OCI-M2 (cell line): ENCODE data around the gene KDM7A.

Source experiments
- DNase-seq: peaks from one replicate; lab custom pipeline; 2025; ENCODE audit not compliant: unreplicated experiment; lab: John Stamatoyannopoulos, UW

KDM7A gene

DNA sequence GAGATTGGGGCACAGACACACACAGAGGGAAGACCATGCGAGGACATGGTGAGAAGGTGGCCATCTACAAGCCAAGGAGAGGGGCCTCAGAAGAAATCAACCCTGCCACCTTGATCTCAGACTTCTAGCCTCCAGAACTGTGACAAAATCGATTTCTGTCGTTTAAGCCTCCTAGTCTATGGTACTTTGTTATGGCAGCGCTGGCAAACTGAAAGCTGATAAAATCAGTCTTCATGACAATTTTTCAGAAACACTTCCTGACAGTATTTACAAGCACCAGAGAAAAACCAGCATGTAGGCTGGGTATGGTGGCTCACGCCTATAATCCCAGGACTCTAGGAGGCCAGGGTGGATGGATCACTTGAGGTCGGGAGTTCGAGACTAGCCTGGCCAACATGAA, 118.3 kb downstream of the KDM7A start:
- no peak for DNase-seq

DNA sequence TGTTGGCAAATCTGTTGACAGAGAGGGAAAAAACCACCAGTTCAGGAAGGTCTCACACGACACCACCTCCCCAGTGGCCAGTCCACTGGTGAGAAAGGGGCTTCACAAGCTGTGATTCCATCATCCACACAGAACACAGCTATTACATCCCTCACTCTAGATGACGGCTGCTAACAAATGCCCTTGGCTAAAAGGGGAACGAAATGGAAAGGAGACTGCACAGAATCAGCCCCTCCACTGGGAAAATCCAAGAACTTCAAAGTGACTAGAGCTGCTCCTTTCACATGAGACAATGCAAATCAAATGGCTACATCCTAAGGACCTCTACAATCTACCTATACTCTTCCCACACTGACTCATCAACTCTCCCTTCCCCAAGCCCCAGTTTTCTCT, 119.6 kb downstream of the KDM7A start:
- no peak for DNase-seq

DNA sequence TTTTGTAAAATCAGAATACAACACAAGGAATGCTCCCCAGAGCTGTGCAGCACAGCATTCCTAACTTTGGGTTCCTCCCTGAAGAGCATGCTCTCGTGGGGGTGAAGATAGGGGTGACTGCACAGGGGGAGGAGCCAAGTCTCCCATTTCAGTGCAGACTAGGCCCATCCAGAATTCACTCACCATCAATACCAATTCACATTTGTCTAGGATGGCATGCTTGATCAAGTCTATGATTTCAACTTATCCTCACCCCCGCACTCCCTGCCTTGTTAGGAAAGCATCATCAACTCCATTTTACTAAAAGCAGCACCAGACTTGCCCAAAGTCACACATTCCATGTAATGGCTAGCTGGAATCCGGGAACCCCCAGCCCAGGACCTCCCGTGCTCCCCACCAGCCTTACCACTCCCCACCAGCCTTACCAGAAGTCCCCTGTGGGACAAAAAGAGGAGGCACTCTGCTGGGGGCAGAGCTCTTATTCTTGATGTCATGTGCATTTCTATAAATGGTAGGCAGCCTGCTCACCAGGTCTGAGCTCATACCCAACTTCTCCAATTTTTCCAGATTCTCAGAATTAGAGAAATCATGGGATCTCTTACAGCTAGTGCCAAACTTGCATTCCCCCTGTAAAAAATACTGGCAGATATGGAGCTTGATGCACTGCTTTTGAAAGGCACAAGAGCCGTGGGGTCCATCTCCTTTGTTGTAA, 120.2 kb downstream of the KDM7A start:
- DNase-seq: no peak

DNA sequence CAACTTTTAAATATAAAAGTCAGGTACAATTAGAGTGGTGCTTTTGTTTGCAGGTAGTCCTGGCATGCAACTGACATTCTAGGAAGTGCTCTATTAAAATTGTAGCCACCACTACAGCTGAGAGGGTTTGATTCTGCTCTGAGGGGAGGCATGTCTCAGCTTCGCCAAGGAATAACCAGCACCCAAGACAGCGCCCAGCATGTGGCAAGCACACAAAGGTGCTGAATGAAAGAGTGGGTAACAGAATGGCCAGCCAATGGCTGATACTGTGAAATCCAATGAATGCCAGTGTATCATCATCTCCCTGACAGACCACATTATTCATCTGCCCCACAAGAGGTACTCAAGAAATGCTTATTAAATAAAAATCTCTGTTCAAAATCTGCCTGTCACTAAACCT, 121.0 kb downstream of the KDM7A start:
- no peak for DNase-seq

DNA sequence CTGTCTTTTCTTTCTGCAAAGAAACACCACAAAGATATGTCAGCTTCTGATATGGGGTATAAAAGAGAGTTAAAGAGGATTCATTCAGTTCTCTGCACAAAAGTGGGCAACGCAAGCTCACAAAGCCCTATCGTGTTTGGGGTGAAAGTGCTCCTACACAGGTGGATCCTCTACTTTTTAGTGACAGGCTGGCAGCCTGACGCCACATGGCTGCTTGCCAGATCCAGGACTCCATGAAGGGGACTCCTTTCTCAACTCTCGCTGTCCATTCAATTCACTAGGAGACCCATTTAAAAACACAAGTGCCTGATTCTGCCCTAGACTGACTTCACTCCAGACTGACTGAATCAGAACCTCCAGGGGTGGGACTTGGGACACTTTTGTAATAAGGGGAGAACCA, 122.0 kb downstream of the KDM7A start:
- DNase-seq: no peak

DNA sequence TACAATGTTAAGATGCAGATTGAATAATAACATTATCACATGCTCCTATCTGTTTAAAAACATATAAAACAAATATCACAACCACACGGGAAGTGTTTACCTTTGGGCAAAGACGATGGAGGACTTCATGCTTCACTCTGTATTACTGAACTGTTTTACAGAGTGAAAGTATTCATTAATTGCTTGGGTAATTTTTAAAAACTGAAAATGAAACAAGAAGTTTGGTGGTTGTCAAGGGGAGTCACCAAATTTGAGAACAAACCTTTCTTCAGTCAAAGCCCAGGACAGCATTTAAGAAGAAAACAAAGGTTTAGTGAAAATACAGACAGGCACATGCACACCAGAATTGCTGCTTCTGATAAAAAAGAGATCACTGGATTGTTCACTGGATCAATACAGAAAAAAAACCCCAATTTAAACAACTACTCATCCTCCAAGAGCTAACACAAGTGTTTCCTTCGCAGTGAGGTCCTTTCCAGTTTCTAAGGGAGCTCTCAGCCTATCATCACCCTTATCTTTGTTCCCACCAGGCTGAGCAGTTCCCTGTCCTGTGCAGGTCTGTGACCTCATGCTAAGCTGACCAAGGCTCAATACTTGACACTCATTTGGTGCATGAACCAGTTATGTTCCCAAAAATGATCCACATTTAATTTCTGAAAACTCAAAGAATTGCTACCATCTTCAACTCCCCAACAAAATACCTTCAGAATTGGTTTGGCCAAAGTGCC, 122.8 kb downstream of the KDM7A start:
- DNase-seq: no peak

DNA sequence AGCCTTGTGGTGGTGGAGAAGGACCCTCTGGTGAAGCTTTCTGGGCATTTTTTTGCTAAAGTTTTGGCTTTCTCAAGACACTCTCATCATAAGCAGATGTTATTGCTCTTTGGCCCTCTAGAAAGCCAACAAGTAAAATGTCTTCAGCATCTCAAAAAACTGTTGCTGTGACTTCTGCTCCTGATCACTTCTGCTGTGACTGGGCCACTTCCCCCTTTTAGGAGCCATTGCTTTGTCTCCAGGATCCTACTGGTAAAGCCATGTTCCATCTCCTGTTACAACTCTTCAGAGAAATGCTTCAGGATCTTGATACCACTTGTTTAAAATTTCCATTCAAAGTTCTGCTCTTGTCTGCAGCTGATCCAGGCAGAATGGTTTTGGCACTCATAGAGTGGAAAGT, 125.0 kb downstream of the KDM7A start:
- DNase-seq: no peak

DNA sequence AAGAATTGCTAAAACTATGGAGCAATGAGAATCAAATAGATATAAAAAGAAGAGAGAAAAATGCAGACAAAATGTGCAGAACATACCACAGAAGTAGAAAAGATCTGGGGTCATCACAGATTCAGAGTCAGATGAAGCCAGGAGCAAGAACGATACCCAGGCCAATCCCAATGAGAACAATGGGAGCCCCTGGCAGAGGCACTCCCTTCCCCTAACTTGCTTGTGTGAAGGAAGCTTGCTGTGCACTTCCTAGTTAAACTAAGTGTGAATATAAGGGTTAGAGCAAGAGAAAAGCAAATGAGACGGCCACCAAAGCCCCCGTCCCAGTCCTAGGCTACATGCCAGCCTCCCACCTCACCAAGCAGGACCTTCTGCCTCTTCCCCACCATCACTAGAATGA, 126.7 kb downstream of the KDM7A start:
- DNase-seq: no peak

DNA sequence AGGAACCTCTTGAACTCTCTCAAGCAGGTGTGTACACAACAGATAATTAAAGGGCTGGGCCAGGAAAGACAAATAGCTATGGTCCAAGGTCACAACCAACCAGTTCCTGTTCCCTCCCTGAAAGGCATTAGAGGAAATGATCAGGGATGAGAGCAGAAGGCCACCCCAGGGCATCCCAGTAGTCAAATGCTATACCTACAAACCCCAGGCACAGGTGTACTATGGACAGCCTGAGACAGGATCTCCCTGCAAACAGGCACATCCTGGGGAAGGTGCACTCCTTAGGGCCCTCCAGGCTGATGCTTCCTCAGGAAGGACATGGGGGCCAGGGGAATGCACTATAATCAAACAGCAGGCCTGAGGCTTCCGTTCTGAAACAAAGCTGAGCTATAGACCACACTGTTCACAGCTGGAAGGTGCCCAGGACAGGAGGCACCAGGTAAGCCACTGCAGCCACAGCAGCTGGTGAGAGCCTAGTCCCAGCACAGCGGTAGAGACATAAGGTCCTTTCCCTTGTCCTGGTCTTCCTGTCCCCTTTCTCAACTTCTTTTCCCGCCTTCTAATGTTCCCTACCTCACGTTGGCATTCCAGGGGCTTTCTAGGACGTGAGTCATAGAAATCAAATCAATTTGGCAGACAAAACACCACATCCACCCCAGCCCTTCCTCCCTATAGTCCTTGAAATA, 127.3 kb downstream of the KDM7A start:
- DNase-seq: no peak

DNA sequence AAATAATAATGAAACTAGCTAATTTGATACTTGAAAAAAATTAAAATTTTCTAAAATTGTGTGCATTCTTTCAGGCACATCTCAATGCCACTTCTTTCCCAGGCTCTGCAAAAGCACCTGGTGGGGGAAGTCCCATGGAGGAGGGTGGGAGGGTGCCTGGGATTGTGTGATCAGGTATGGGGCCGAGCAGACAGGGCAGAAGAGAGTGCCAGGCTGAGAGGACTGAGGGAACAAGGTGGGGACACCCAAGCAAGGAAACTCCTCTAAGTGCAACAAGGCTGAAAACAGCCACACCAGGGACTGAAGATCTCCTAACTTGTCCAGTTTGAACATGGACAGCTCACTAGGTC, 127.8 kb downstream of the KDM7A start:
- no peak for DNase-seq

DNA sequence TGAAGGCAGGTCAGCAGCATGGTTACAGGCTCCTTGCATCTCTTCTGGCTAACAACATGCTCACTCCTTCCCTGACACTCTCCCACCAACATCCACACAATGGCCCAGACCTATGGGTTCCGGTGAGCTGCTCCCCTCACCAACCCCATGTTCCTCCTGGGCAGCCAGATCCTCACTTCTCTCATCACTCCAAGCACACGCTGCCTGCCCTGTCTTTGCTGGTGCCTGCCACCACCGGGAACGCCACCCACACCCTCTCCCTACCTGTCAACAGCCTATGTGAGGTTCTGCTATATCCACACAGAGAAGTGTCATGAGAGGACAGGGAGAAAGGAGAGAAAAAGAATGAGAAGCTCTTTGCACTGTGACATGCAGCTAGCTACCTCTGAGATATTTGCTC, 128.6 kb downstream of the KDM7A start:
- DNase-seq: no peak

DNA sequence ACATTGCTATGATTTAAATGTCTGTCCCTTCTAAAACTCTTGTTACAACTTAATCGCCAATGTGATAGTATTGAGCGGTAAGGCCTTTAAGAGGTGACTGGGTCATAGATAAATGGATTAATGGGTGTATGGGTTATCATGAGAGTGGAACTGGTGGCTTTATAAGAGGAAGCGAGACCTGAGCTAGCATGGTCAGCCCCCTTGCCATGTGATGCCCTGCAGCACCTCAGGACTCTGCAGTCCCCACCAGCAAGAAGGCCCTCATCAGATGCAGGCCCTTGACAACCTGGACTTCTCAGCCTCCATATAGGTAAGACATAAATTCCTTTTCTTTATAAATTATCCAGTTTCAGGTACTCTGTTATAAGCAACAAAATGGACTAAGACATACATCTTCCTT, 129.6 kb downstream of the KDM7A start:
- DNase-seq: no peak

DNA sequence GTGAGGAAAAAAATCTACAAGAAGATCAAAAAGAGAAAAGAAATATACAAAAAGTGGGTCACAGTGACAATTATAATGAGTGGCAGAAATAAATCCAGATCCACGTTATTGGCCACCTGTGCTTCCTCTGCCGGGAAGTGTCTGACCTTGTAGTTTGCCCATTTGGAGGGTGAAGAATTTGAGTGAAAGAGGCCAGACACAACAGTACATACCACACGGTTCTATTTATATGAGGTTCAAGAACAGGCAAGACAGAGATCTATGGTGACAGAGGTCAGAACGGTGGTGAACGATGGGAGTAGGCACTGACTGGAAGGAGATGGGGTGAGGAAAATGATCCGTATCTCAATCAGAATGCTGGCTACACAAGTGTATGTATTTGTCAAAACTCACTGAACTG, 131.1 kb downstream of the KDM7A start:
- DNase-seq: no peak

DNA sequence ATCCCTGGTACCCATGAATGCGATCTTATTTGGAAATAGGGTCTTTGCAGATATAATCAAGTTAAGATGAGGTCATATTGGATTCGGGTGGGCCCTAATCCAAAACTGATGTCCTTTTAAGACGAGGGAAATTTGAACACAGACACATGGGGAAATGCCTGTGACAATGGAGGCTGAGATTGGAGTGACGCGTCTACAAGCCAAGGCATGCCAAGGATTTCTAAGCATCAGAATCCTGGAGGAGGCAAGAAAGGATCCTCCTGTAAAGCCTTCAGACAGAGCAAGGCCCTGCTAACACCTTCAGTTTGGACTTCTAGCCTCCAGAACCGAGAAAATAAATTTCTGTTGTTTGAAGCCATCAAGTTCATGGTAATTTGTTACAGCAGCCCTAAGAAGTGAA, 132.5 kb downstream of the KDM7A start:
- DNase-seq: no peak

DNA sequence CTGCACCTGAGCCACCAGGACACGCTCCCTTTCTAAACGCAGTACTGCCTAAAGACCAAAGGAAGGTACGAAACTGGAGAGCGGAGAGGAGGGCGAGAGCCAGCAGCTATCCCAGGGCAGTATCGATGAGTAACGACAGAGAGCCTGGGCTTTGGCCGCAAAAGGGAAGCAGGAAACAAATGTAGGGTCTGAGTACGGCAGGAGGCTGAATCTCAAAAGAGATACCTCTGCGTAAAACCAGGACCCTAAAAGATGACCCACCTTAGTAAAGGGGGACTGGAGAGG, 134.5 kb downstream of the KDM7A start:
- DNase-seq: no peak

DNA sequence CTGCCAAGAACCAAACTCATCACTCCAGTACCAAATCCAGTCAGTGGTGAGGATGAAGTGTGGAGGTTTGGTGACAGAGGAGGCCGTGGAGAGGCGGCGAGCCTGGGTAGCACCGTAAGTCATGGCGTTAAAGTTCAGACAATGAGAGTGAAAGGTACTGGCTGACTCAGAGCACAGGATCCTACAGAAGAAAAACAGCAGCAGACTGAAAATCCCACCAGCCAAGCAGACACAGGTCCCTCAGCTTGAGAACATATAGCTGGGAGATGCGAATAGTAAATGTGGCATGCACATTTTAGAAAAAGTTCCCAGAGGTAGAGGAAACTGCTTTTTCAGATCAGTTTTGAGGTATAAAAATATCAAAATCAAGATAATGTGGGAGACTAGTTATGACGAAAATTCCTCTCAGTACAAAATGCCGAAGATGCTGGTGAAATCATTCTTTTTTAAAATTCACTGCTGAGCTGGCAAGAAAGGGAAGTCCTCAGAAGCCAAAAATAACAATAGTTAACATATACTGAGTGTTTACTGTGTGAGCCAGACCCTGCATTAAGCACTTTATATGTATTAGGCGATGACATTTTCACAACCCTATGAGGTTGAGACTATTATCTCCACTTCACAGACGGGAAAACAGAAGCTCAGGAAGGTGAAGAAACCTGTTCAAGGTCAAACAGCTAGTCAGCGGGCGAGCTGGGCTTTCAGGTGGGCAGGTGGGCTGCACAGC, 135.0 kb downstream of the KDM7A start:
- no peak for DNase-seq

DNA sequence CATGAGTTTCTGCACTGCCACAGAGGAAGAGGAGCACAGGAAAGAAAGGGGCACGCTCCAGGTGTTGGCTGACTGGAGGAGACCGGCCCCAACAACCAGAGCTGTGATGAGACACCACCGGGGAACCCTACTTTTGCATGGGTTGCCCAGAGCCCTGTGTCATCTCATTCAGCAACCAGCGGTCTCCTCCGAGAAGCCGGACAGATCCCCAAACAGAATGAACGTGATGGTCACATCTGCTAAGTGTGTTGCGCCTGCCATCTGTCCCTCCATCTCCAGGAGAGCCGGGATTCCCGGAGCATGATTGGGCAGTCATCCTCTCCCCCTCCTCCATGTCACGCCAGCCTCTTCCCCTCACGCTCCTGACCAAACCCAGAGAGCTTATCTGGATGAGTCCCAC, 136.9 kb downstream of the KDM7A start:
- DNase-seq: no peak

DNA sequence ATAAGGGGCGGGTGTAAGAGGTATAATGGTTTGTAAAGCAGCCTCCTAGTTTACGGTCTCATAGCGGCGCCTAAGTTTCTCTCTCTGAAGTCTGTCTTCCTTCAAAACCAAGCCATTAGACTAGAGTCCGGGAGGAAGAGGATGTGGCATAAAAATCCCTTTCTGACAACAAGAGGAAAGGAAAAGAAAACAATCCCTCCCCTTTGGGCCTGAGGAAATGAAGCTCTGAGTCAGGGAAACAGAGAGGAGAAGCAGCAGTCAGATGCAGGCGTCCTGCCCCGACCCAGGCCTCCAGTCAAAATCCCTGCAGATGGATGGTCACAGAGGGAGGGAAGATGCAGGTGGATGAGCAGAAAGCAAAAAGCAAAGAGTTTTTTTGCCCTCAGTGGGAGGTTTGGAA, 137.7 kb downstream of the KDM7A start:
- no peak for DNase-seq

DNA sequence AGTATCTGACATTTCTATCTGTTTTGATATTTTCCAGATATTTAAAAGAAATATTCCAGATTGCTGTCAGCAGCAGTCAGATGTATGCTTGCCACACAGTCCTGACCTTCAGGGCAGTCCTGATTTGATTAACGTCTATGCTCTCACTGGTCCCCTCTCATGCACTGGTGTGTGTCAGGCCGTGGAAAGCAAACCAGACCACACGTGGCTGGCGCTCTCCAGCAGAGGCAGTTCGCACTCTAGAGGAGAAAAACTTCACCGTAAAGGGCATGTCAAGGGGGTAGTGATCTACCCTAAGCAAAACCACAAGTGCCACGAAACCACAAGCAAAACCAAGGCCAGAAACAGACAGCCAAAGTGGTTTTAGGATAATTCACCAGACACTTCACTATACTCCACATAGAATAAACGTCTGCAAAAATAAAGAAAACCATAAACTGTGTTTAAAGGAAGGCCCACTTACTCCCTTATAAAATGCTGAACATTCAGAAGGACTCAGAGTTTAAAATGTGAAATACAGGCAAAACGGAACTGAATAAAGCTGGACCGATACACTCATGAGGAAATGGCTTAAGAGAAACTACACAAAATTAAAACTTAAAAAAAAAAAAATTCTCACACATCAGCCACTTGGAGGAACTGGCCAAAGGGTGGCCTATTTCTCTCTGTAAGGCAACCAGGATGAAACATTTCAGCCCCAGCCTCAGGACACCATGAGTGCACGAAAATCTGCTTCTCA, 140.4 kb downstream of the KDM7A start:
- no peak for DNase-seq

DNA sequence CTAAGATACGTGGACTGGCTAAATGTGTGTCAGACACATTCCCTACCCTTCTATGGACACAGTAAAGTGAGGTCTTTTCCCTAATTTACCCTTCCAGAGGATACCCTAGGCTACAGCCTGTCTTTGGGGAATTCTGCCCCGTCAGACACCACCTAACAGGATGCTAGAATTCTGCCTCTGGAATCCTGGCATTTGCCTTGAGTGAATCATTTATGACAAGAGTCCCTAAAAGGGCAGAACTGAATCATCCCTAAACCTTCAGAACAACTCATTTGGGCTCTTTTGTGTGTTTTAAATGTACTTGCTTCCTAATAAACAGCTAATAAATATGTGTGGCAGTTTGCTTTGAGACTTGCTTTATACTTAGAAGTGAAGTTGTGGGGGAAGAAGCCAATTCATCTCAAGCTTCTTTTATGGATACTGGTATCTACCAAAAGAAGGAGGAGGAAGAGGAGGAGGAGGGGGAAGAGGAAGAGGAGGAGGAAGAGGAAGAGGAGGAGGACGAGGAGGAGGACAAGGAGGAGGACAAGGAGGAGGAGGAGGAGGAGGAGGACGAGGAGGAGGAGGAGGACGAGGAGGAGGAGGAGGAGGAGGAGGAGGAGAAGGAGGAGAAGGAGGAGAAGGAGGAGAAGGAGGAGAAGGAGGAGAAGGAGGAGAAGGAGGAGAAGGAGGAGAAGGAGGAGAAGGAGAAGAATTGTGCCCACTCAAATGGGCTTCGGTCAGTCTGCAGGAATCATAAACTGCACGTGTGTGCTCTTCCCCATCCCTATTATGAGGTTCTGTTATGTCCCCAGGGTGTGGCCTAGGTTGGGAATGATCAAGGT, 141.2 kb downstream of the KDM7A start:
- DNase-seq: no peak
